Adrenal gland (tissue), 12 donors: Measurements from ENCODE around the gene PSMD12. TPM values are rescaled to one million over a fixed set of nuclear protein-coding genes. Genes with fewer than 3 reads are reported as not detected.
A peak's percentile ranks its signal among the peaks of the same experiment; 100 is the strongest.

ENCODE experiments used
- DNase-seq, 7 donors: peaks; one replicate each; pipeline ENCODE4 v3.0.0-alpha.2; 2019 to 2020
- H3K27ac ChIP-seq, 5 donors: fragments of 200-600 bp; sonication (generic) in 4 of 5; 1 replicate in 3 of 5; 2 replicates in 2 of 5; pipeline versions ENCODE4 v1.5.1 to v1.8.0; 2016 to 2020; ENCODE audit warnings: mild to moderate bottlenecking in 1 of 5
- H3K27me3 ChIP-seq: fragments of 200-600 bp; 2 replicates; pipeline ENCODE4 v1.8.0; 2021
- H3K36me3 ChIP-seq, 2 donors: fragments of 200-600 bp; replicated peaks in 1 of 2; 1 replicate in 1 of 2; 2 replicates in 1 of 2; pipeline versions ENCODE4 v1.5.1 to v1.8.0; 2018 to 2022
- H3K4me1 ChIP-seq, 2 donors: fragments of 200-600 bp; replicated peaks in 1 of 2; 1 replicate in 1 of 2; 2 replicates in 1 of 2; pipeline versions ENCODE4 v1.5.1 to v1.8.0; 2018 to 2021
- H3K4me3 ChIP-seq, 4 donors: fragments of 200-600 bp; sonication (generic) in 3 of 4; one replicate each; pipeline ENCODE4 v1.5.1; 2016 to 2018
- H3K9me3 ChIP-seq, 3 donors: fragments of 200-600 bp; sonication (generic) in 1 of 3; replicated peaks in 1 of 3; 1 replicate in 2 of 3; 2 replicates in 1 of 3; pipeline versions ENCODE4 v1.5.1 to v1.8.0; 2016 to 2021
- CTCF ChIP-seq, 6 experiments: fragments of 450-650 bp in 4 of 6; fragments of 200-600 bp in 2 of 6; sonication (generic) in 1 of 6; IDR thresholded peaks; 1 replicate in 5 of 6; 2 replicates in 1 of 6; pipeline versions ENCODE4 v1.5.1 to v1.8.0; 2016 to 2021; ENCODE audit warnings: antibody characterized with exemption in 6 of 6, mild to moderate bottlenecking in 2 of 6, moderate library complexity in 1 of 6
- POLR2A ChIP-seq, 2 donors: fragments of 450-650 bp; IDR thresholded peaks; one replicate each; pipeline ENCODE4 v1.6.1; 2017; ENCODE audit warnings: antibody characterized with exemption in 2 of 2, mild to moderate bottlenecking in 2 of 2, moderate library complexity in 1 of 2
- WGBS, 4 donors: extraction: QIAGEN DNeasy Blood & Tissue Kit in 2 of 4; methylation state at CpG; one replicate each; pipeline versions ENCODE4 v1.1.5 to v1.1.7; 2013 to 2017; 5-methylcytosine and 5-hydroxymethylcytosine counted together
- intact Hi-C, 2 donors: fragments of 100-400 bp; cut with DNase I; formaldehyde crosslinking; loops; one replicate each; pipeline versions ENCODE4 v1.14.1 to v1.15.0; 2022 to 2023
- polyA plus RNA-seq, 3 donors: library from polyadenylated mRNA; stranded (reverse); fragments of 200-250 nt in 2 of 3; fragments of 350-450 nt in 1 of 3; fragmentation: Illumina TruSeq in 1 of 3; extraction: RNeasy Lipid Tissue Mini Kit (QIAGEN cat#74804) in 1 of 3; gene quantifications; one replicate each; pipeline ENCODE4 v1.2.3, GENCODE V29; 2013 to 2014
- total RNA-seq, 9 donors: library from RNA; depleted of rRNA in 4 of 9; stranded (reverse); fragments of >200 nt in 4 of 9; fragments of 120-200 nt in 1 of 9; fragmentation: NEBNext Ultra II Directional in 1 of 9; extraction: Animal tissue kit (Norgen Biotek cat#: 25700) in 1 of 9; gene quantifications; one replicate each; pipeline versions ENCODE4 v1.1.0 to v1.2.4, GENCODE V29; 2013 to 2023
- donor health status: healthy with polysubstance abuse.
- donor health status: Bipolar disorder and iron deficiency.
- donor health status: DM: yes; HTN: yes; CAD: no.
- donor health status: DM: no; HTN: no; CAD: no.
- donor health status: DM: no; HTN: no; CAD: no.
- donor health status: DM: yes; HTN: yes; CAD: no.

Gene PSMD12
- total and polyA plus RNA-seq, 12 donors, result 19.7 to 163 (median 38.3) TPM

- H3K27ac ChIP-seq, result no peak overlapping the region
- no peaks in the 10 kb centered on the region for H3K36me3 ChIP-seq
- peaks cover 4 to 12% of the 10 kb centered on the region in 2 donors for H3K4me1 ChIP-seq
- H3K4me3 ChIP-seq, result peak overlapping the region in 1 of 4 donors; percentile 16
- TF ChIP-seq CTCF (IDR thresholded peaks at IDR 0.05) (peak; percentile 60 to 91 (median 82)), POLR2A (IDR thresholded peaks at IDR 0.05) (no peak)
- H3K9me3 ChIP-seq, result no peaks in the 10 kb centered on the region
- H3K27me3 ChIP-seq, result no peaks in the 10 kb centered on the region
- 50 to 59% (median 51%) methylated on average over 29 to 32 of the region's 32 CpGs for WGBS, 4 donors
- peak; percentile 59 to 85 (median 72) for DNase-seq
- intact Hi-C loops, result loop anchor here in 1 of 2 donors (5.0 kb wide), 1 partner anchor 71 kb away; no protein-coding TSS in a partner anchor
Measured at GRCh38 chr17:67293251-67294203, 72.8 kb downstream of the PSMD12 start.

GRCh38 chr17:67290711-67291291, 75.6 kb downstream of the PSMD12 start:
- Histone ChIP-seq H3K27ac (no peak overlapping the region), H3K4me3 (no peak overlapping the region), H3K36me3 (no peaks in the 10 kb centered on the region), H3K4me1 (peaks cover 4 to 12% of the 10 kb centered on the region in 2 donors), H3K9me3 (no peaks in the 10 kb centered on the region), H3K27me3 (no peaks in the 10 kb centered on the region)
- 81 to 84% (median 83%) methylated on average over 11 of the region's 11 CpGs for WGBS, 4 donors
- intact Hi-C loops, result loop anchor here in 1 of 2 donors (5.0 kb wide), 1 partner anchor 68 kb away; no protein-coding TSS in a partner anchor
- no peak for DNase-seq
- TF ChIP-seq POLR2A (IDR thresholded peaks at IDR 0.05), result no peak
- TF ChIP-seq CTCF (IDR thresholded peaks at IDR 0.05), result no peak

GRCh38 chr17:67290244-67290643, 76.1 kb downstream of the PSMD12 start:
- DNase-seq, result no peak
- TF ChIP-seq POLR2A (IDR thresholded peaks at IDR 0.05), result no peak
- TF ChIP-seq CTCF (IDR thresholded peaks at IDR 0.05), result no peak
- no peaks in the 10 kb centered on the region for H3K27me3 ChIP-seq
- no peak overlapping the region for H3K27ac ChIP-seq
- no peaks in the 10 kb centered on the region for H3K36me3 ChIP-seq
- intact Hi-C loops, result loop anchor here in 1 of 2 donors (5.0 kb wide), 1 partner anchor 68 kb away; no protein-coding TSS in a partner anchor
- 66 to 87% (median 85%) methylated on average over 3 of the region's 3 CpGs for WGBS, 4 donors
- H3K4me3 ChIP-seq, result no peak overlapping the region
- no peaks in the 10 kb centered on the region for H3K9me3 ChIP-seq
- peaks cover 4 to 12% of the 10 kb centered on the region in 2 donors for H3K4me1 ChIP-seq

- Histone ChIP-seq H3K4me3 (no peak overlapping the region), H3K36me3 (no peaks in the 10 kb centered on the region), H3K4me1 (peaks cover 4 to 12% of the 10 kb centered on the region in 2 donors), H3K27ac (peak overlapping the region in 1 of 5 donors; percentile 13), H3K9me3 (no peaks in the 10 kb centered on the region), H3K27me3 (no peaks in the 10 kb centered on the region)
- peak; percentile 63 to 88 (median 81) for DNase-seq
- 3 to 13% (median 12%) methylated on average over 12 to 14 of the region's 14 CpGs for WGBS, 4 donors
- TF ChIP-seq CTCF (IDR thresholded peaks at IDR 0.05) (no peak), POLR2A (IDR thresholded peaks at IDR 0.05) (no peak)
- intact Hi-C loops, result no loop called here
Measured at GRCh38 chr17:67289181-67289876, 77.0 kb downstream of the PSMD12 start.
